NCI-H1105 (cell line): ENCODE results near the gene PSMC3IP.
A peak's percentile ranks its signal among the peaks of the same experiment; 100 is the strongest.
"Not testable (repeated sequence)": the region's sequence is repeated elsewhere in the genome, so short reads cannot be mapped to it uniquely, and the experiment has no call there.

Source experiments
- DNase-seq: peaks from one replicate; lab custom pipeline; 2025; lab: John Stamatoyannopoulos, UW

Gene PSMC3IP, protein sequence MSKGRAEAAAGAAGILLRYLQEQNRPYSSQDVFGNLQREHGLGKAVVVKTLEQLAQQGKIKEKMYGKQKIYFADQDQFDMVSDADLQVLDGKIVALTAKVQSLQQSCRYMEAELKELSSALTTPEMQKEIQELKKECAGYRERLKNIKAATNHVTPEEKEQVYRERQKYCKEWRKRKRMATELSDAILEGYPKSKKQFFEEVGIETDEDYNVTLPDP

GRCh38 chr17:42577532-42578281 lies at the start of gene PSMC3IP:
Gene PSMC3IP (minus strand): TSS chr17:42577729. CDS start chr17:42577686, 43 bp downstream.
- DNase-seq: peak; percentile 86

DNA sequence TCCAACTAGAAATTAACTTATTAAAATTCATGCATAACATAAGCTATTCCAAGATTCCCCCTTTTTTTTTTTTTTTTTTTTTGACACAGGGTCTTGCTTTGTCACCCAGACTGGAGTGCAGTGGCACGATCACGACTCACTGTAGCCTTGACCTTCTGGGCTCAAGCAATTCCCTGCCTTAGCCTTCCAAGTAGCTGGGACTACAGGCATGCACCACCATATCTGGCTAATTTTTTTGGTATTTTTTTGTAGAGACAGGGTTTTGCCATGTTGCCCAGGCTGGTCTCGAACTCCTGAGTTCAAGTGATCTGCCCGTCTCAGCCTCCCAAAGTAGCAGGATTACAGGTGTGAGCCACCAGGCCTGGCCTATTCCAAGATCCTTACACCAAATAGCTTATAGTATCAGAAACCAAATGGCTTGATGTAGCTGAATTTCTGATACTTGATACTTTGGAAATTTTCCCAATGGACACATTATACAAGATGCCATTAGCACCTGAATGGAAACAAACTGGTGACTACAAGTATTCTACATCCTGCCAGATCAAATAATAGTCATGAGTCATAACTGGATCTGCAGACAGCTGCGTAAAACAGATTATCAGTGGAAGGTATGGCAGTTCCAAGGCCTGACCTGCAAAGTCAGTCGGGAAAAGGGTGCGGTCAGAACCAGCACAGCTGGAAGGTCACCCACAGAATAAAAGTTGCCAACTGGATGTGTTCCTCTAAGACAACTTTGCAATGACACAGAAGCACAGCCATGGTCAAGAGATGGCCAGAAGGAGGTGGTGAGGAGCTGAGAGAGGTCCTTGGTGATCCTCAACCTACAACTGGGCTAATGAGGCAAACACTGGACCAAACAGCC lies 46.4 kb upstream of the PSMC3IP start:
- DNase-seq: no peak

GRCh38 chr17:42623271-42623670 lies 45.7 kb upstream of the PSMC3IP start:
- no peak for DNase-seq

GRCh38 chr17:42621987-42622386 lies 44.5 kb upstream of the PSMC3IP start:
- not testable (repeated sequence) for DNase-seq

DNA sequence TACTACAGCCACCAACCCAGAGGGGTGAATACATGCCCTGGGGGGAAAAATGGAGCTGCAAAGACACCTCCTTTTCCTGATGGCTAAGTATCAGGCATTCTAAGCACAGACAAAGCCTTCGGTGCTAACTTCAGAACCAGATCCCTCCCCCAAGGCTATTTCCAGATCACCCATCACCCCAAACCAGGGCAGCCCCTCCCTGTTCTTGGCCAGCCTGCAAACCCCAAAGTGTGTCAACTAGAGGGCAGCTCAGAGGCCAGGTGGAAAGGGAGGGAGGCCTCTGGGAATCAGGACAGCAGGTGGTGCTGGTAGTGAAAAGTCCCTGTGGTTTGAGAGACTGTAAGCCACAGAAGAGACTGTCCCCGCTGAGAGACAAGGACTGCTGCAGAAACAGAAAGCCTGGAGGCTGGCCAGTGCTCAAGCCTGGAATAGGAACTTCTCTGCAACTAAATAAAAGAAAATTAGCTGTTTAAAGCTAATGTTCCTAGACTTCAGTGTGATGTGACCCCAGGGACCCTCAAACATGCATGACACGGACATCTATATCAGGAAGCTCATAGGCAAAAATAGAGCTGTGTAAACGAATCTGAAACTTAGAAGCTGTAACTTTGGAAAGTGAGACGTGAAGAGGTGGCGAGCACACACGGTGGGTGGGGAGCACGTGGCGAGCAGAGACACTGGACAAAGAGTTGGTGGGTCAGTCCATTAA lies 41.1 kb upstream of the PSMC3IP start:
- DNase-seq: peak; percentile 26

GRCh38 chr17:42617956-42618431 lies 40.5 kb upstream of the PSMC3IP start:
- no peak for DNase-seq

DNA sequence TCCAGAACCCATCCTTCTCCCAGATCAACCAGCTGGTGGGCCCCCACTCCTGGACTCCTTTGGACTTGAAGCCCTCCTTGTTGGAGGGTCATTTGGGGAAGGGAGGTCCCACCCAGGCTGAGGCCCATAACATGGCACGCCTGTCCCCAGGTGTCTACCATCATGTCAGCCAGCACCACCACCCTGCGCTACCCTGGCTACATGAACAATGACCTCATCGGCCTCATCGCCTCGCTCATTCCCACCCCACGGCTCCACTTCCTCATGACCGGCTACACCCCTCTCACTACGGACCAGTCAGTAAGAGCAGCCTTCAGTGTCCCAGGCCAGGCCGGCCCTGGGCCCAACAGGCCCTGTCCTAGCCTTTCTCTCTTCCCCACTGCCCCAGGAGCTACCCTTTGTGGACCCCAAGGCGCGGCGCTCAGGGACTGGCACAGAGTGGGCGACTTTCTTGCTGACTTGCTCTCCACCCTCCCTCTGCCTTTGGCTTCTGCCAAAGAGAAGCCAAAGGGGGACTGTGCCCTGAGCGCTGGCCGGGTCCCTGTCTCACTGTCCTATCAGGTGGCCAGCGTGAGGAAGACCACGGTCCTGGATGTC lies 36.3 kb upstream of the PSMC3IP start:
- no peak for DNase-seq

GRCh38 chr17:42612013-42612412 lies 34.5 kb upstream of the PSMC3IP start:
- no peak for DNase-seq

- DNase-seq: not testable (repeated sequence)
Observed at GRCh38 chr17:42609814-42610801, 32.6 kb upstream of the PSMC3IP start.

GRCh38 chr17:42609182-42609813 lies 31.8 kb upstream of the PSMC3IP start, which contains the start of the genes RETREG3 and TUBG1:
Gene RETREG3 (minus strand): TSS chr17:42609374. CDS start chr17:42609324, 50 bp downstream.
Gene TUBG1 (plus strand): TSS chr17:42609683. CDS start chr17:42609738, 55 bp downstream.
- peak; percentile 97 for DNase-seq

- peak; percentile 29 for DNase-seq
Observed at GRCh38 chr17:42608305-42609181, 31.0 kb upstream of the PSMC3IP start.

DNA sequence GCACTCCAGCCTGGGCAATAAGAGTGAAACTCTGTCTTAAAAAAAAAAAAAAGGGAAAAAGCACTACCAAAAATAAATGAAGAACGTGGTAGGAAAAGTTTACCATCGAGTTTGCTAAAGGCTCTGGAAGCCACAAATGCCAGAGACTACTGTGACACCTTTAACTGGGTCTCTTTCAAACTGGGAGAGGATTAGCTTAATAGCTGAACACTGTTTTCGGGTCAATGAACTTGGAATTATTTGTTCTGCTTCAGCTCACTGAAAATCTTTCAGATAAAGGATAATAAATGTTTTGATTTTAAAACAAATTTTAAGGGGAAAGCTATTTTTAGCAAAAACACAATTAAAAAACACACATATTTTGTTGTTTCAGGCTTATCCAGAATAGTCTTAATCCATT lies 30.2 kb upstream of the PSMC3IP start:
- no peak for DNase-seq

DNA sequence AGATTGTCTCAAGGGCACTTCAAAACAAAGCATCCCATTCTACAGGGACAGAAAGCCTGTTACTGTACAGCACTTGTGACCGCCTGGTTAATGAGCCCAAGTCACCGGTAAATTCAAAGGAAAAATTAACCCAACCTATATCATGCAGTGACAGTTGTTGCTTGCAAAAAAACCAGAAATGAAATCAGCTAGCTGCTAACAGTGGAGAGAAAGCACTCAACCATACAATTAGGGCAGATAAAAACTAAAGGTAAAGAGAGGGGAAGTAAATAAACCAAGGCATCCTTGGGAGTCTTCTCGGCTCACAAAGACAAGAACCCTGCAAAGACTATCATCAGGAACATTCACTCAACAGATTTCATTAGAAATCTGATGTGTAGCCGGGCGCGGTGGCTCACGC lies 25.8 kb upstream of the PSMC3IP start:
- no peak for DNase-seq

GRCh38 chr17:42598905-42599304 lies 21.4 kb upstream of the PSMC3IP start:
- DNase-seq: no peak

DNA sequence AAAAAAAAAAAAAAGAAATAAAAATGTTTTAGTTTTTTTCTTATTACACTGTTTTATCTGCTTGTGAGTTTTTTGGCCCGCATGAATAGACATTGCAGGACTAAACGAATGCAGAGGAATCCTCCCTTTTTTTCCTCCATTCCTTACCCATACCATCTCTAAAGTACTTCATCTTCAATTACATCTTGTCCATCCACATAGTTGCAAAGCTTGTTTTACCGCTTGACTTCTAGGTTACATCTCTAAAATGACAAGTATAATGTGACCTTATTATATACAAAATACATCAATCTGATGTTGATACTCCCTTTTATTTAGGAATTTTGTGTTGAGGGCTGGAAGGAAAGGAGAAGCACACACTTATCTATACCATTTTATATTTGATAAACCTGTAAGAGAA lies 18.9 kb upstream of the PSMC3IP start:
- DNase-seq: no peak

- DNase-seq: no peak
Observed at GRCh38 chr17:42591411-42591810, 13.9 kb upstream of the PSMC3IP start.

GRCh38 chr17:42590886-42591285 lies 13.4 kb upstream of the PSMC3IP start:
- DNase-seq: no peak

DNA sequence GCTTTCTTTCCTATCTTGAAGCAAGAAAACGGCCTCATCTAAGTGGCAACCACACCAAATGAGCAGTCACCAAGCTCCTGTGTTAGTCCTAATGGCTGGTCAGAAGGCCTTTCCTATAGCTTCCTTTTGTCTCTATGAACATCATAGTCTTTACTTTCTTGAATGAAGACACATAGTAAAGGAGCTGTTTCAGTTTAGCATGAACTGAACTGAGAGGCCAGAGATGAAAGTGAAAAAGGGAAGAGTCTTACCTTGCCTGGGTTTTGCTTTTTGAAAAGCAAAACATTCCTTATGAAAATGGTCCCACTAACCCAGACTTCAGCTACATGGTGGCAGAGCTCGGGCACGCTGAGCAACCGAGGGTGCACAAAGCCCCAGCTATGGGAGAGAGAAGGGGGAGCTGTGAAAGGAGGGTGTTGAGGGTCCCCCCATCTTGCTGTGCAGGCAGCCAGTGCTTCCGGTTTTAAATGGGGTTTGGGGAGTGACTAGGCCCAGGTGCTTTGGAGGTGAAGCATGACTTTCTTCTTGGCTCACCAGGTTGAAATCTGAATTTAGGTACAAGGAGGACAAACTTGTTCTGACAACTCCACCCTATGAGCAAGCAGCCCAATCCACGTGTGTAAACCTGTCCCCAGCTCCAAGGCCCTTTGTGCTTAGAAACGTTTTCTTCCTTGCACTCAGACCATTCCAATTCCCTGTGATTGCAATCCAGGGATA lies 9.1 kb upstream of the PSMC3IP start:
- no peak for DNase-seq
